Adrenal gland (tissue), 5 donors: ENCODE data around the gene GALK2.

ENCODE experiments used
- POLR2A ChIP-seq, 2 donors: fragments of 450-650 bp; IDR thresholded peaks; one replicate each; pipeline ENCODE4 v1.6.1; 2017; ENCODE audit warnings: antibody characterized with exemption in 2 of 2, mild to moderate bottlenecking in 2 of 2, moderate library complexity in 1 of 2
- TF ChIP-seq, protein P1 (sequence below), 6 experiments: fragments of 450-650 bp in 4 of 6; fragments of 200-600 bp in 2 of 6; sonication (generic) in 1 of 6; IDR thresholded peaks; 1 replicate in 5 of 6; 2 replicates in 1 of 6; pipeline versions ENCODE4 v1.5.1 to v1.8.0; 2016 to 2021; ENCODE audit warnings: antibody characterized with exemption in 6 of 6, mild to moderate bottlenecking in 2 of 6, moderate library complexity in 1 of 6
- donor health status: DM: no; HTN: no; CAD: no.

DNA sequence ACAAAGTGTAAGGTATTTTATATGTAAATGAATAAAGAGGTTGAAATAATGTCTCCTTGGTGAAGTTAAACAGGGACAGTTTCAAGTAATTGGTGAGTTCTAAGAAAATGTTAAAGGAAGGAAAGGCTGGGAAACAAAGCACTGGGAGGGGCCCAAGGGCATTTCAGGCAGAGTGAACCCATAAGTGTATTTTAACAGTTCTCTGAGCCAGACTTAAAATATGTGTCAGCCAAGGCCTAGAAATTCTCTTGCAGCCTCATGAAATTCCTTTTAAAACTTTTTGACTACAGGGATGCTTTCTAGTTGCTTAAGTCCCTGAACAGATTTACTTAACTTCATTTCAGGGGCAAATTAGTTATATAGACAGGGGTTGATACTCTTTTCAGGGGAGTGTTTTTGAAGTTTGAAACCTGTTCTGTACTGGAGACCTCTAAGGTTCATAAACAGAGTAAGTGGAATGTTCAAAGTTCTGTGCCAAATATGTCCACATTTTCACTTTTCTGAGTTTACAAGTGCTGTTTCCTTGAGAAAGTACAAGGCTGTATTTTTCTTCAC lies 77.6 kb downstream of the GALK2 start:
- TF ChIP-seq POLR2A (IDR thresholded peaks at IDR 0.05): no peak
- TF ChIP-seq, protein P1, sequence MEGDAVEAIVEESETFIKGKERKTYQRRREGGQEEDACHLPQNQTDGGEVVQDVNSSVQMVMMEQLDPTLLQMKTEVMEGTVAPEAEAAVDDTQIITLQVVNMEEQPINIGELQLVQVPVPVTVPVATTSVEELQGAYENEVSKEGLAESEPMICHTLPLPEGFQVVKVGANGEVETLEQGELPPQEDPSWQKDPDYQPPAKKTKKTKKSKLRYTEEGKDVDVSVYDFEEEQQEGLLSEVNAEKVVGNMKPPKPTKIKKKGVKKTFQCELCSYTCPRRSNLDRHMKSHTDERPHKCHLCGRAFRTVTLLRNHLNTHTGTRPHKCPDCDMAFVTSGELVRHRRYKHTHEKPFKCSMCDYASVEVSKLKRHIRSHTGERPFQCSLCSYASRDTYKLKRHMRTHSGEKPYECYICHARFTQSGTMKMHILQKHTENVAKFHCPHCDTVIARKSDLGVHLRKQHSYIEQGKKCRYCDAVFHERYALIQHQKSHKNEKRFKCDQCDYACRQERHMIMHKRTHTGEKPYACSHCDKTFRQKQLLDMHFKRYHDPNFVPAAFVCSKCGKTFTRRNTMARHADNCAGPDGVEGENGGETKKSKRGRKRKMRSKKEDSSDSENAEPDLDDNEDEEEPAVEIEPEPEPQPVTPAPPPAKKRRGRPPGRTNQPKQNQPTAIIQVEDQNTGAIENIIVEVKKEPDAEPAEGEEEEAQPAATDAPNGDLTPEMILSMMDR (IDR thresholded peaks at IDR 0.05): no peak
